Vagina (tissue), 2 donors: ENCODE results near the gene COL11A1.

Source experiments
- CTCF ChIP-seq, 3 experiments: fragments of 450-650 bp in 2 of 3; fragments of 200-600 bp in 1 of 3; sonication (generic) in 1 of 3; IDR thresholded peaks; one replicate each; pipeline ENCODE4 v1.5.1; 2017 to 2019; ENCODE audit warnings: antibody characterized with exemption in 3 of 3, mild to moderate bottlenecking in 2 of 3, moderate library complexity in 2 of 3
- POLR2A ChIP-seq, 2 donors: fragments of 450-650 bp; IDR thresholded peaks; one replicate each; pipeline ENCODE4 v1.6.1; 2017; ENCODE audit warnings: antibody characterized with exemption in 2 of 2, mild to moderate bottlenecking in 2 of 2, moderate library complexity in 2 of 2
- POLR2AphosphoS5 ChIP-seq, 2 donors: sonication (generic); formaldehyde crosslinking; IDR thresholded peaks; one replicate each; pipeline ENCODE4 v1.9.0; 2017; ENCODE audit warnings: antibody characterized with exemption in 2 of 2, mild to moderate bottlenecking in 2 of 2, low read depth in 1 of 2; ENCODE audit not compliant: insufficient read depth in 1 of 2

GRCh38 chr1:102961549-102961948 lies 146.8 kb downstream of the COL11A1 start:
- TF ChIP-seq CTCF (IDR thresholded peaks at IDR 0.05) (no peak), POLR2AphosphoS5 (IDR thresholded peaks at IDR 0.05; ENCODE audit: insufficient read depth in 1 of 2, low read depth in 1 of 2) (no peak), POLR2A (IDR thresholded peaks at IDR 0.05) (no peak)
